ENCODE measurements around the gene TMEM88.
A peak's percentile ranks its signal among the peaks of the same experiment; 100 is the strongest.
"Not testable (repeated sequence)": the region's sequence is repeated elsewhere in the genome, so short reads cannot be mapped to it uniquely, and the experiment has no call there.

TMEM88 gene

DNA sequence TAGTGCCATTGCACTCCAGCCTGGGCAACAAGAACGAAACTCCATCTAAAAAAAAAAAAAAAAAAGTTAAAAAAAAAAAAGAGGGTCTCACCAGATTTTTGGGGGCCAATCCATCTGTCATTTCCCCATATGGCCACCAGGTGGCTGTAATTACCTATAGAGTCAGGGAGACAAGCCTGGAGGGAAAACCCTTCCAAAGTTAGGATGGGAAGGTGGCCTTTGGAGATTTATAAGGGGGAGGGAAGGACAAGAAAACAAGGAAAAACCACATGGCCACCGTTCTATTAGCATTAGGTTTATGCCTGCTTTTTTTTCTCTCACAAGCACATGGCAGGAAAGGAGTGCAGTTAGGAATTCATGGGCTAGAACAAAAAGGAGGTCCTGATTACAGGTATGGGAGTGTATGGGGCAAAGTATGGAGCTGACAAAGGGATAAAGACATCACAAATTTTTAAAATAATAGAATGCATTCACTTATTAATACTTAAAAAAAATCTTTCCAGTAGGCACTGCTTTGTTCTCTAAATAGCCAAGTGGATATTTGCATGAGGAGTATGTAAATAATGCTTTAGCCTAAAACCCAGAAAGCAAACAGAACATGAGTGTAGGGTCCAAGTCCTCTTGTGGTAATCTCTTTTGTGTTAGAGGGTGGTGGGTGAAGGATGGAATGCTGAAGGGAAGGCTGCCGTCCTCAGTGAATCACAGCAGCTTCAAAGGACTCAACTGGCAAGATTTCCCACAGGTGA lies 8.0 kb downstream of the TMEM88 start:
- no peak for FAIRE-seq
- no peak for DNase-seq (ENCODE audit: insufficient read length)
- no peak for TF ChIP-seq POLR2A (IDR thresholded peaks at IDR 0.05; ENCODE audit: low read depth, low read length)
- TF ChIP-seq POLR2AphosphoS5 (IDR thresholded peaks at IDR 0.05; ENCODE audit: low read depth, low read length), result no peak
- no peak for TF ChIP-seq TAF1 (IDR thresholded peaks at IDR 0.05; ENCODE audit: borderline replicate concordance, low read depth, low read length)

DNA sequence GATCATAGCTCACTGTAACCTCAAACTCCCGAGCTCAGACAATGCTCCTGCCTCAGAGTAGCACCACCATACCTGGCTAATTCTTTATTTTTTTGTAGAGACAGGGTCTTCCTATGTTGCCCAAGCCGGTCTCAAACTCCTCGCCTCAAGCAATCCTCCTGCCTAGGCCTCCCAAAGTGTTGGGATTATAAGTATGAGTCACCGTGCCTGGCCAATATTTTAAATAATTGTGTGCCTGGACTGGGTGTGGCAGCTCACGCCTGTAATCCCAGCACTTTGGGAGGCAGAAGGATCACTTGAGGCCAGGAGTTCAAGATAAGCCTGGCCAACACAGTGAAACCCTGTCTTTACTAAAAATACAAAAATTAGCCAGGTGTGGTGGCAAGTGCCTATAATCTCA lies 9.5 kb downstream of the TMEM88 start:
- FAIRE-seq; DNase-seq (ENCODE audit: insufficient read length): not testable (repeated sequence)

- FAIRE-seq (no peak), DNase-seq (ENCODE audit: insufficient read length) (no peak)
- no peak for TF ChIP-seq POLR2A (IDR thresholded peaks at IDR 0.05; ENCODE audit: low read depth, low read length)
- no peak for TF ChIP-seq POLR2AphosphoS5 (IDR thresholded peaks at IDR 0.05; ENCODE audit: low read depth, low read length)
- no peak for TF ChIP-seq TAF1 (IDR thresholded peaks at IDR 0.05; ENCODE audit: borderline replicate concordance, low read depth, low read length)
Measured at GRCh38 chr17:7864995-7865650, 10.3 kb downstream of the TMEM88 start.

DNA sequence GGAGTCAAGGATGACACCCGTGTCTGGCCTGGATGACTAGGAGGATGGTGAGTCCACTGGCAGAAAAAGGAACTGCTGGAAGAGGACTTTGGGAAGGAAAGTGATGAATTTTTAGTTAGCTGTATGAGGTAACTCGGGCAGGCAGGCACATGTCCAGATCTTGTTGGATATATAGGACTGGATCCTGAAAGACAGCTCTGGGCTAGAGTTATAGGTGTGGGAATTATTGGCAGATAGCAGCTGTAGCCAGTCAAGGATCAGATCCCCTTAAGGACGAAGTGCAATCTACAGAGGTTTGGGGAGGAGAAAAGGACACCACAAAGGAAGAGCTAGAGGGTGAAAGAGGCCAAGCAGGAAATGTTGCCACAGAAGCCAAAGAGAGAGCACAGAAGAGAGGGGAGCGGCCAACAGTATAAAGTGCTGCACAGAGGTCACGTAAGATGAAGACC lies 13.0 kb downstream of the TMEM88 start:
- FAIRE-seq (no peak), DNase-seq (ENCODE audit: insufficient read length) (no peak)
- TF ChIP-seq POLR2AphosphoS5 (IDR thresholded peaks at IDR 0.05; ENCODE audit: low read depth, low read length) (no peak), POLR2A (IDR thresholded peaks at IDR 0.05; ENCODE audit: low read depth, low read length) (no peak), TAF1 (IDR thresholded peaks at IDR 0.05; ENCODE audit: borderline replicate concordance, low read depth, low read length) (no peak)

DNA sequence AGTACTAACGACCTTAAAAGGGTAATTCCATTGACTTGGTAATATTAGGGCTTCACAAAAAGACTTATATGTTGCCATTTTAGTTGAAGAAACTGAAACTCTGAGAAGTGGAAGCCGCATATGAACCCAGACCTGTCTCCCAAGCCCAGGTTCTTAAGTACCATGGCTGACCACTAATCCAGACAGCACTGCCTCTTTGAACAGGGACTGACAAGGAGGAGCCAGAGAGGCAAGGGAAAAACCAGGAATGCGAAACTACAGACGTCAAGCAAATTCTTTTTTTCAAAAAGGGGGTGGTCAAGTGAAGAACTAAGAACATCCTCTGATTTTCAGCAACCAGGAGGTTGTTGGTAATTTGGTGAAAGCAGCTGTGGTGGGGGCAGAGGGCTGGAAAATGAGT lies 18.2 kb downstream of the TMEM88 start:
- DNase-seq (ENCODE audit: insufficient read length), result no peak
- TF ChIP-seq POLR2A (IDR thresholded peaks at IDR 0.05; ENCODE audit: low read depth, low read length) (0 out of 2 replicates have a peak, but pooled peaks have one; percentile 27), TAF1 (IDR thresholded peaks at IDR 0.05; ENCODE audit: borderline replicate concordance, low read depth, low read length) (no peak)
- FAIRE-seq, result no peak

DNA sequence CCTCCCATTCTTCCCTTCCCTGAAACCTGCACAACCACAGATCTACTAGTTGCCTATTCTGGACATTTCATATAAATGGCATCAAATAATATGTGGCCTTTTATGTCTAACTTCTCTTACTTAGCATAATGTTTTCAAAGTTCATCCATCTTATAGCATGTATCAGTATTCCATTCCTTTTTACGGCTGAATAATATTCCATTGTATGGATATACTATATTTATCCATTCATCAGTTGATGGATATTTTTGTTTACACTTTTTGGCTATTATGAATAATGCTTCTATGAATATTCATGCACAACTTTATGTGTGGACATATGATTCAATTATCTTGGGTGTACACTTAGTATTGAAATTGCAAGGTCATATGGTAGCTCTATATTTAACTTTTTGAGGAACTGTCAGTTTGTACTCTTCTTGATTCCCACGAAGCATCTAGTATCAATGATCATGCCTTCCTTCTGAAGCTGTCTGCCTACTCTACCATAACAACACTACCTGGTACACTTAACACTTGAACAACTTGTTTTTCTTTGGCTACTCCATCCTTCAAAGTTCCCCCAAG lies 21.0 kb downstream of the TMEM88 start:
- DNase-seq (ENCODE audit: insufficient read length), result no peak
- no peak for FAIRE-seq
- TF ChIP-seq POLR2A (IDR thresholded peaks at IDR 0.05; ENCODE audit: low read depth, low read length) (no peak), POLR2AphosphoS5 (IDR thresholded peaks at IDR 0.05; ENCODE audit: low read depth, low read length) (no peak), TAF1 (IDR thresholded peaks at IDR 0.05; ENCODE audit: borderline replicate concordance, low read depth, low read length) (no peak)

DNA sequence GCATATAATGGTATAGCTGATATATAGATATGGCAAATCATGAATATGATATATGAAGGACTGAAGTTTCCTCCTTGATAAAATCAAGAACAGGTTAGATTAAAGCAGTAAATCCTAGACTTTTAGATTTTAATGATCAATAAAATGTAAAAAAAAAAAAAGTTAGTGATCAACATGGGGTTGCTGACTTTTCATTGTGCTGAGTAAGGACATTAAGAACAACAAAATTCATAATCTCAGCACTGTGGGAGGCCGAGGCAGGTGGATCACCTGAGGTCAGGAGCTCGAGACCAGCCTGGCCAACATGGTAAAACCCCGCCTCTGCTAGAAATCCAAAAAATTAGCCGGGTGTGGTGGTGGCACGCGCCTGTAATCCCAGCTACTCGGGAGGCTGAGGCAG lies 23.4 kb downstream of the TMEM88 start:
- FAIRE-seq, result no peak
- DNase-seq (ENCODE audit: insufficient read length), result no peak
- TF ChIP-seq TAF1 (IDR thresholded peaks at IDR 0.05; ENCODE audit: borderline replicate concordance, low read depth, low read length), result no peak

DNA sequence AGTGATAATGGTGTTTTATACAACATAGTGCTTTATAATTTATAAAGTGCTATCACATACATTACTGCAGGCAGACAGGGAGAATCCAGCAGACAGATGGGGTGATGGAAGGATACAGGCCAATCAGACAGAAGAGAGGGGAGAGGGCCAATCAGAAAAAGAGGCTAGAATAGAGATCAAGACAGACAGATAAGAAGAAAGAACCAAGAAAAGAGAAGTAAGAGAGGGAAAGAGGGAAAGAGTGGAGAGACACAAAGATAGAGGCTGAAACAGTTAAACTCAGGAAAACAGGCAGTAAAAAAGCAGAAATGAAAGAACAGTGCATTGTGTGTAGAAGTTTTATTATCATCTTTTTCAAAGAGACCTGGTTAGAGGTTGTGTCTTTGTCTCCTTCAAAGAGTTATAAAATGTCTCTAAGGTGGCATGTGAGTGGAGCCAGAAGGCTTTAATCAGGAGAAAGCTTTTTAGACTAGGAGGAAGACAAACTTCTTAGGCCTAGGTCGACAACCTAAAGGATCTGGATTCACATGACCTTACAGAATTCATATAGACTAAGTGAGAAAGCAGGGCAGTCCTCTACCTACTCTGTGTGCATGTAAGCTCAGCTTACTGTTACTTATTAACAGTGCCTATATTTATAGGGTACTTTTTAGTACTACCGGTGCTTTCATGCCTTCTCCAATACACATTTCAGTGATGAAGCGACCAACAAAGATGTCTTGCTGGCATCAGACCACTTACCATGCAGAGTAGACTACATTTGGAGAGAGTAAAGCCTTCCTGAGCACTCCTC lies 25.4 kb downstream of the TMEM88 start:
- DNase-seq (ENCODE audit: insufficient read length) (no peak), FAIRE-seq (no peak)
- TF ChIP-seq POLR2AphosphoS5 (IDR thresholded peaks at IDR 0.05; ENCODE audit: low read depth, low read length) (no peak), POLR2A (IDR thresholded peaks at IDR 0.05; ENCODE audit: low read depth, low read length) (no peak), TAF1 (IDR thresholded peaks at IDR 0.05; ENCODE audit: borderline replicate concordance, low read depth, low read length) (no peak)

DNA sequence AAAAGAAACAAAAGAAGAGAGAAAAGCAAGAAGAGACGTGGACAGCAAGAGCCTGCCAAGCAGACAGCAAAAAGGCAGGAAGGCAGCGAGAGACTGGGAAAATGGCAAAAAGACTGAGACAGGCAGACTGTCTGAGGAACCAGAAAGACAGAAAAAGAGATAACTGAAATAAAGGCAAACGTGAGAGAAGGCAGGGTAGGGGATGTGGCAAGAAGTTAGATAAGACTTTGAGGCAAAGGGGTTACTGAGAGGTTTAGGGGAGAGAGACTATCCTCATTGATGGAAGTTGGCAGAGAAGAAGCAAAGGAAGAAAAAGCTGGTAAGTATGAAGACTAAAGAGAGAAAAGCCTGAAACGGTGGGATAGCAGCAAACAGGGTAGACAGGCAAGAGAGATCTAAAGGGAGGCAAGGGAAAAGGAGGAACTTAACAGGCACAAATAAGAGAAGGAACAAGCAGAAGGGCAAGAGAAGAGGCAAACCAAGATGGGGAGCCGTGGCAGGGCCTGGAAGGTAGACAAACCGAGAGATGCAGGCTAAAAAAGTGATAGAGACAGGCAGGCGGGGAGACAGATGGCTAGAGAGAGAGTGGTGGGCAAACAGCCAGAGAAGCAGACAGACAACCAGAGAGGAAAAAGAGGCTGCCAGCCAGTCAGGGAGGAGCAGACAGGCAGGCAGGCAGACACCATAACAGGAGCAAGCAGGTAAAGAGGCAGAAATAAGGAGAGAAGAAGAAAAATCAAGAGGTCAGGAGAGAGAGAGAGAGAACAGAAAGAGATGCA lies 26.6 kb downstream of the TMEM88 start:
- no peak for TF ChIP-seq POLR2A (IDR thresholded peaks at IDR 0.05; ENCODE audit: low read depth, low read length)
- no peak for TF ChIP-seq TAF1 (IDR thresholded peaks at IDR 0.05; ENCODE audit: borderline replicate concordance, low read depth, low read length)
- no peak for TF ChIP-seq POLR2AphosphoS5 (IDR thresholded peaks at IDR 0.05; ENCODE audit: low read depth, low read length)
- FAIRE-seq, result no peak
- DNase-seq (ENCODE audit: insufficient read length), result no peak

- DNase-seq (ENCODE audit: insufficient read length), result no peak
- FAIRE-seq, result peak; percentile 54
- TF ChIP-seq POLR2A (IDR thresholded peaks at IDR 0.05; ENCODE audit: low read depth, low read length) (no peak), TAF1 (IDR thresholded peaks at IDR 0.05; ENCODE audit: borderline replicate concordance, low read depth, low read length) (no peak), POLR2AphosphoS5 (IDR thresholded peaks at IDR 0.05; ENCODE audit: low read depth, low read length) (no peak)
Measured at GRCh38 chr17:7882068-7882467, 27.2 kb downstream of the TMEM88 start.

- FAIRE-seq, result no peak
- DNase-seq (ENCODE audit: insufficient read length), result no peak
- no peak for TF ChIP-seq POLR2A (IDR thresholded peaks at IDR 0.05; ENCODE audit: low read depth, low read length)
Measured at GRCh38 chr17:7882629-7883028, 27.8 kb downstream of the TMEM88 start.

Data from GM12892 (cell line).